Sigmoid colon (tissue), 4 donors: ENCODE results near the gene RNH1.
A peak's percentile ranks its signal among the peaks of the same experiment; 100 is the strongest.

Experiments used
- EP300 ChIP-seq, 4 donors: sonication (generic); formaldehyde crosslinking; IDR thresholded peaks; one replicate each; pipeline ENCODE4 v1.6.1; 2017; ENCODE audit warnings: antibody characterized with exemption in 4 of 4
- POLR2A ChIP-seq, 2 donors: fragments of 450-650 bp; IDR thresholded peaks; one replicate each; pipeline ENCODE4 v1.6.1; 2016; ENCODE audit warnings: antibody characterized with exemption in 2 of 2, mild to moderate bottlenecking in 2 of 2, moderate library complexity in 2 of 2
- POLR2AphosphoS5 ChIP-seq, 4 donors: sonication (generic); formaldehyde crosslinking; IDR thresholded peaks; one replicate each; pipeline ENCODE4 v1.6.1; 2017; ENCODE audit warnings: antibody characterized with exemption in 4 of 4
- TF ChIP-seq, protein P1 (sequence below), 4 experiments: fragments of 450-650 bp in 3 of 4; fragments of 200-600 bp in 1 of 4; IDR thresholded peaks; one replicate each; pipeline ENCODE4 v1.5.1; 2016 to 2019; ENCODE audit warnings: antibody characterized with exemption in 4 of 4, mild to moderate bottlenecking in 3 of 4, moderate library complexity in 2 of 4

DNA sequence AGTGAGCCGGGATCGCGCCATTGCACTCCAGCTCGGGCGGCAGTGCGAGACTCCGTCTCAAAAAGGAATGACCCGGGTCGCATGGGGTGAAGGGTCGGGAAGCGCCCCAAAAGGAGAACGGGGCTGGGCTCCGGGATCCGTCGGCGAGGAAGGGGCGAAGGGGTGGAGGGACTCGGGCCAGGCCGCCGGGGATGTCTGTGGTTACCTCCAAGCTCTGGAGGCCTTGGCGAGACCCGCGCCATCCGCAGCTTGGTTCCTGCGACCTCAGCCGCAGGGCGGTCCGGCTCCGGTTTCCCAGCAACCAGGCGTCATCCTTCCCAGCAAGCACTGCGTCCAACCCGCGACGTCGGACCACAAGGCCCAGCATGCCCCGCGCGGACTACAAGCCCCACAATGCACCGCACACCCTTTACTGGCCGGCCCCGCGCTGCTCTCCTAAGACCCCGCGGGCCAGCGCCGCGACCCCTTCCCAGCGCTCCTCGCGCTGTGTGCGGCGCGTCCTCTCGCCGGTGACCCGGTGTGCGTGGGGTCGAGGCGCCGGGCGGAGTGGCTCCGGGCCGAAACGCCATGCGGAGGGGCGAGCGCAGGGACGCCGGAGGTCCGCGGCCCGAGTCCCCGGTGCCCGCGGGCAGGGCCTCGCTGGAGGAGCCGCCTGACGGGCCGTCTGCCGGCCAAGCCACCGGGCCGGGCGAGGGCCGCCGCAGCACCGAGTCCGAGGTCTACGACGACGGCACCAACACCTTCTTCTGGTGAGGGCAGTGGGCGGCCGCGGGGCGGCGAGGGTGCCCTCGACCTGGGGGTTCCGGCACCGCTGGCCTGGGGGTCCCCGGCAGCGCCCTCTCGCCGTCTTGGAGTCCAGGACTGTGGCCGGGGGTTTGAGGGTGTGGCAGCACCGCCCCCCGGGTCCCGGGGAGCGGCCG, 56.9 kb downstream of the RNH1 start, which contains the start of gene PTDSS2:
- TF ChIP-seq, protein P1, sequence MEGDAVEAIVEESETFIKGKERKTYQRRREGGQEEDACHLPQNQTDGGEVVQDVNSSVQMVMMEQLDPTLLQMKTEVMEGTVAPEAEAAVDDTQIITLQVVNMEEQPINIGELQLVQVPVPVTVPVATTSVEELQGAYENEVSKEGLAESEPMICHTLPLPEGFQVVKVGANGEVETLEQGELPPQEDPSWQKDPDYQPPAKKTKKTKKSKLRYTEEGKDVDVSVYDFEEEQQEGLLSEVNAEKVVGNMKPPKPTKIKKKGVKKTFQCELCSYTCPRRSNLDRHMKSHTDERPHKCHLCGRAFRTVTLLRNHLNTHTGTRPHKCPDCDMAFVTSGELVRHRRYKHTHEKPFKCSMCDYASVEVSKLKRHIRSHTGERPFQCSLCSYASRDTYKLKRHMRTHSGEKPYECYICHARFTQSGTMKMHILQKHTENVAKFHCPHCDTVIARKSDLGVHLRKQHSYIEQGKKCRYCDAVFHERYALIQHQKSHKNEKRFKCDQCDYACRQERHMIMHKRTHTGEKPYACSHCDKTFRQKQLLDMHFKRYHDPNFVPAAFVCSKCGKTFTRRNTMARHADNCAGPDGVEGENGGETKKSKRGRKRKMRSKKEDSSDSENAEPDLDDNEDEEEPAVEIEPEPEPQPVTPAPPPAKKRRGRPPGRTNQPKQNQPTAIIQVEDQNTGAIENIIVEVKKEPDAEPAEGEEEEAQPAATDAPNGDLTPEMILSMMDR (IDR thresholded peaks at IDR 0.05) = no peak
- TF ChIP-seq EP300 (IDR thresholded peaks at IDR 0.05) (peak in 1 of 4 donors; percentile 76), POLR2A (IDR thresholded peaks at IDR 0.05) (peak; percentile 72 to 77), POLR2AphosphoS5 (IDR thresholded peaks at IDR 0.05) (peak; percentile 92 to 97 (median 96))
